GM04504 (cell line): Measurements from ENCODE around the gene ANKRD11.
A peak's percentile ranks its signal among the peaks of the same experiment; 100 is the strongest.
"Not testable (repeated sequence)": the region's sequence is repeated elsewhere in the genome, so short reads cannot be mapped to it uniquely, and the experiment has no call there.

Source experiments
- DNase-seq: peaks from one replicate; pipeline ENCODE4 v3.0.0-alpha.2; 2012; ENCODE audit warnings: low read depth

The ANKRD11 gene

DNA sequence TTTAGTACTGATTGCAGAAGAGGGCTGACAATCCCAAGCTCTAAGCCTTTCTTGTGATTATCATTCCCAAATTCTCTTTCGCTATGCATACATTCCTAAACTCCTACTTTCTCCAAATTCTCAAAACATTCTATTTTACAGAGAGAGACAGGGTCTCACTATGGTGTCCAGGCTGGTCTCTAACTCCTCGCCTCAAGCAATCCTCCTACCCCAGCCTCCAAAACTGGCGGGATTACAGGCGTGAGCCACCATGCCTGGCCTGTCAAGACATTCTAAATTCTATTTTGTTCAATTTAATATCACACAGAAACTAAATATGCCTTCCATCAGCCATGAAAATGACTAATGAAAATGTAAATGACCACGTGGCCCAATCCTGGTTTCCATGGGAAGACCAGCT is 39.8 kb downstream of the ANKRD11 start:
- DNase-seq = no peak

DNA sequence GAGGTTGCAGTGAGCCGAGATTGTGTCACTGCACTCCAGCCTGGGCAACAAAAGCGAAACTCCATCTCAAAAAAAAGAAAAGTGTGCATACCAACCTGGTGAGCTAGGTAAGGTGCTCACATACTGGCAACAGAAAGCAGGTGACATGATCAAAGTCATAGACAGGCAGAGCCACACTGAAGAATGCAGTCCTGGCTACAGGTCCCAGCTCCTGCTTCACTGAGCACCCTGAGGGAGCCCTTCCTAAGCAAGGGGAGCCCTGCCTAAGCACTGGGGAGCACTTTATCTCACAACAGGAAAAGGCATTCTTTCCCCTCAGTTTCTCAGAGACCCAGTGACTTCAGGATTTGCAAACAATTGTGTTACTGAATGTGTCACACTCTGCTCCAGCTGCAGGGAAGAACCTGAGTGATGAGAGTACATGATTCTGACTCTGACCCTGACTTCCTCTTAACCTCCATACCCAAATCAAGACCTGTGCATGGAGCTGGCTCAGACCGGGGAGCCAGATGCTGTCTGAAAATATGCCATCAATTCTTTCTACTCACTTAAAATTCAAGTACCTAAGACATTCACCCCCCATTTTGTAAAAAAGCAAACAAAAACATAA is 40.5 kb downstream of the ANKRD11 start:
- no peak for DNase-seq

DNA sequence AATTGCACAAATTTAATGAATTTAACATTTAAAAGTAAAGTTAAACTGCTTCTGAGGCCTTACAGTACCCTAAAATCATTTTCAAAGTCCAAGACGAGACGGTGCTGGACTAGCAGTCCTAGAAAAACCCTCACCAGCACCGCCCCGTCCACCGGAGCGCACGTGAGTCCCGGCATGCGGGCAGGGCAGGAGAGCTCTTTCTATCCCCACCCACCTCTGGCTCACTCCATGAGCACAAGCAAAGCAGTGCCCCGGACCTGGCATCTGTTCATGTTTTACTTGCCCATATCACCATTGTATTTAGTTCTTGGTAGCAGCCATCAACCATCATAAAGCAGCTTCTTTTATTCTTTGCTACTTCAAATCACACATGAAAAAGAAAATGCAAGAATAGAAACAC is 41.7 kb downstream of the ANKRD11 start:
- DNase-seq = no peak

DNA sequence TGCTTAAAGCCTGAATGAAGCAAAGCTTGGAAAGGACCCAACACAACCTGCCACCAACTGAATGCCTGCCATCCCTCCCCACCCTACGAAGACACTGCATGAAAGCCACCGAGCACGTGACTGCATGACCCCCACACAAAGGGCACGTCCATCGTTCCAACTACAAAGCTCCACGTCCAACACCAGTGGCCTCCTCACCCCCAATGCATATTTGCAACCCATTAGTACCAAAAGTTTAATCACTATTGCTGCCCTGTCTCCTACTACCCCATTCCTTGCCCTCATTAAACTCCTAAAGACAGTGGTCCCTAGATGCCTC is 43.4 kb downstream of the ANKRD11 start:
- DNase-seq = no peak

DNA sequence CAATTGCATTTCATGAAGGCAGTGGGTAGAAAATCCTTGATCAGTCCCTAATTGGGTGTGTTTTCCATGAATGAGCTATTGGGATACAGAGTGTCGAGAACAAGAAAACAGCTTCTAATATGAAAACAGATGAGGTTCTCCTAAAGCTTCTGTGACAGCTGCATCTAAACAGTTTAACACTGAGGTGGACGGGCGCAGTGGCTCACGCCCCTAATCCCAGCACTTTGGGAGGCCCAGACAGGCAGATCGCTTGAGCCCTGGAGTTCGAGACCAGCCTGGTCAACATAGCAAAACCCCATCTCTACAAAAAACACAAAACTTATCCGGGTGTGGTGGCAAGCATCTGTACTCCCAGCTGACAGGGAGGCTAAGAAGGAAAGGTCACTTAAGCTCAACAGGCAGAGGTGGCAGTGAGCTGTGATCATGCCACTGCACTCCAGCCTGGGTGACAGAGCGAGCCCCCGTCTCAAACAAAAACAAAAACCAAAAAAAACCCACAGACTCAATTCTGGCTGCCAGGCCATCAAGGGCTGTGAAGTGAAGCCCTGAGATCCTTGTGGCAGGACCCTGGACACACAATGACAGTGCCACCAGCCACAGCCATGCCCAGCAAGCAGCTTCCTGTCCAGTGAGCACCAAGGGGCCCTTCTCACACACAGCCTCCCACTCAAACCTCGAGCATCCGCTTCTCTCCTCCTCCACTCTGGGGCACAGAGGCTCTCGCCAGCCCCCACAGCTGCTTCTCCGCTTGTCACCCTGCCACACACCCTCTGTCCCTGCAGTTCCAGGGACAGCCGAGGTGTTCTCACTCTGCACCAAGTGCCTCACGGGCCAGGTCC is 44.0 kb downstream of the ANKRD11 start:
- DNase-seq = no peak

DNA sequence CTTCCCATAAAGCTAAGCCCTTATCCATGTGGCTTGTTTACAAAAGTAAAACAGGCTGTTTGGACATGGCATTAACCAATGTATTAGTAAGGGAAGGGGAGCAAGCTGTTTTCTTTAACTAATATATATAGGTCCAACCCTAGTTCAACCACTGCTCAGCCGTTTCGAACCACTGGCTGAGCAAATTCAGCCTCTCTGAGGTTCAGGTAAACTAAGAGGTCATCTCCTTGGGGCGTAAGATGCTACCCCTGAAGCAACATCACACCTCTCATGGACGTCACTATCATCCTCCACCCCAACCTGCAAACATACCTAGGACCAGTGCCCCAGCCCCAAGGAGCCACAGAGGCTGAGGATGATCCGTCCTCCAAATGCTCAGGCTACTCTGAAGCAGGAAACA is 45.2 kb downstream of the ANKRD11 start:
- no peak for DNase-seq

DNA sequence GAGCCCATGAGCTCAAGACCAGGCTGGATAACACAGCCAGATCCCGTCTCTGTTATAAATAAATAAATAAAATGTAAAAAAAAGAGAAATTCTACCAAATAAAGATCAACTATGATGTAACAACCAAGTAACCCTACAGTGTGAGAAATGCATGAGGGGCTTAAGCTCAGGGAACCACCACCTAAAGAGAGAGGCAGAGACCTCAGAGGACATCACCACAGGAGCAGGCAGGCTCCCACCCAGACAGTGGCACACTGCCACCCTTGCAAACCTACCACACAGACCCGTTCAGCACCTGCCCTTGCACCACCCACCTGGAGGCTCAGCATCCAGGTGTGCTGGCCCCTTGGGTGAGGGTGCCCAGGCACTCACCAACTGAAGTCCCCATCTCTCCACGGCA is 45.6 kb downstream of the ANKRD11 start:
- no peak for DNase-seq

DNA sequence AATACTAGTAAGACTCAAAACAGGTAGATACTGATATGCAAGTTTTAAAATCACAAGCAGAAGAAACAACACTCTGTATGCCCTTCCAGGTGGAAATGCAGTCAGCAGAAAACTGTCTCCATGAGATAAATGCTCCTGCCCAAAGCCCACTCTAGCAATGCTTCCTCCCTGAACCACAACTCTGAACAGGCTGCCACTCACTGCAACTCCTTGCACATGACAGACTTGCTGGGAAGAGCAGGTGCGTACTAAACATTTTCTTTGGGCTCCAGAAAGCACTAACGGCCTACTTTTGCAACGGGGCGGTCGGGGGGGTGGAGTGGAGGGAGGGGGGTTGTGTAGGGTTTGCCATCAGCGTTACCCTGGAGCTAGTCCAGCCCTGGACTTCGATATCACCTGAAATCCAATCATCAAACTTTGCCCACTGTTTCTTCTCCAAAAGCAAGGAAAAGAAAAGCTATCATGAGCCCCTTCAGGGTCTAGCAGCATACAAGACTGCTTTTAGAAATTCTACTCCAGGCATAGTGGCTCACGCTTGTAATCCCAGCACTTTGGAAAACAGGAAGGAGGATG is 46.1 kb downstream of the ANKRD11 start:
- DNase-seq = no peak

DNA sequence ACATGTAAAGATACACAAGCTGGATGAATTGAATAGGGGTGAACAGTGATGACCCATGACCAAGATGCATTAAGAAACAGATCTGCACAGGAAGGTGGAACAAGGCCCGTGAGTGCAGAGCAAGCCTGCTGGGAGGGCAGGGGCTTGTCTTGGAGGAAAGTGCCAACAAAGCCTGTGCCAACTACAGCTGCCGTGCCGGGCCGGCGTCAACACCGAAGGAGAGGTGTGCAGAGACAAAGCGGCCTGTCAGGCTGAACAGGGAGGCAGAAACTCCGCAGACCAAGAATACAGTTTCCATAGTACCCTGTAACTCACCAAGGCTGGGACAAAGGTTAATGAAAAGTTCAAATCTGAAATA is 46.7 kb downstream of the ANKRD11 start:
- DNase-seq = no peak

DNA sequence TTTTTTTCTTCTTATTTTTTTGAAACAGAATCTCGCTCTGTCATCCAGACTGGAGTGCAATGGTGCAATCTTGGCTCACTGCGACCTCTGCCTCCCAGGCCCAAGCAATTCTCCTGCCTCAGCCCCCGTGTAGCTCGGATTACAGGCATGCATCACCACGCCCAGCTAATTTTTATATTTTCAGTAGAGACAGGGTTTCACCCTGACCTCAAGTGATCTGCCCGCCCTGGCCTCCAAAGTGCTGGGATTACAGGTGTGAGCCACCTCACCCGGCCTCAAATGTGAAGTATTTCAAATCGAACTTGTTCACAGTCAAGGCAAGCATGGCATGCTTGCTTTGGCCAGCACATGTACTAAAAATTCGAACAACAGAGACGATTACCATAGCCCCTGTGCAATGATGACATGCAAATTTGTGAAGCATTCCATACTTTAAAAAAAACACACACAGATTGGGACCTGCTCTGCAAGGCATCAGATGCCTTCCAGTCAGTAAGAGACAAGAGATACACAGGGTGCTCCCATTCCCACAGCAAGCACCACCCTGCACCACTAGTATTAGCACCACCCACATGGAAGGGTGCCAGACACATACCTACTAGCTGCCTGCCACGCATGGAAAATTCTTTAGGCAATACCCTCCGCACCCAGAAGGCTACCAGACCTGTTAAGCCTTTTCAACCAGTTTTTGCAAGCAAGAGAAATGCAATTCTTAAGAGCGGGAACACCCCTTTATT is 47.2 kb downstream of the ANKRD11 start:
- DNase-seq = no peak

DNA sequence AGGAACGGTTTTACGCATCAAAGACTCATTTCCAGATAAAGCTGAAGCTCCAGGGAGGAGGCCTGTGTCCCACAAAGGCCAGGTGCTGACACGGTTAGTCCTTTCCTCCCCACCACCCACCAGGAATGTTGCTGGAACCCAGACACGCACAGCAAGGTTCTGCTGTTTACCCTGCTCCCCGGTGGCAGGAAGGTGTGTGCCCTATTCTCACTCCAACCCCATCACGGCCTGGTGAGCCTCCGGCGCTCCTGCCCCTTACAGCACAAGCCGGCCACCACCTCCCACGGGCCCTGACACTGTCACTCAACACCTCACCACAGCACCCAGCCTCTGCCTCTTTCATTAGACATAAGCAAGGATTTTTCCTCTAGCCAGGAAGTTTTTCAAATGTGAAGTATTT is 47.8 kb downstream of the ANKRD11 start:
- no peak for DNase-seq

DNA sequence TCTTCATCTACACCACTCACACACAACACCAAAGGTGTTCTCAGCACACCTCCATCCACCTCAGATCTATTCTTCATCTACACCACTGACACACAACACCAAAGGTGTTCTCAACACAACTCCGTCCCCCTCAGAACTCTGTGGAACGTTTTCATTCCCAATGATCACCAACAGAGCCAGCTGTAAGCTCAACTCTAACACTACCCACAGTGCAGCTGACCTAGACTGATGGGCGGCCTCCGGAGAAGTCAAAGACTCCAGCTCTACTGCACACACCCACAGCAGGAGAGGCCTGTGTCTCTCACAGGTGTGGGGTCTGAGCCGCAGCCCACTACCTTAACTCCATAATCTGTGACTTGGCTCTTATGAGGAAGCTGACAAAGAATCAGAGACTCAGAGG is 50.7 kb downstream of the ANKRD11 start:
- DNase-seq = no peak

DNA sequence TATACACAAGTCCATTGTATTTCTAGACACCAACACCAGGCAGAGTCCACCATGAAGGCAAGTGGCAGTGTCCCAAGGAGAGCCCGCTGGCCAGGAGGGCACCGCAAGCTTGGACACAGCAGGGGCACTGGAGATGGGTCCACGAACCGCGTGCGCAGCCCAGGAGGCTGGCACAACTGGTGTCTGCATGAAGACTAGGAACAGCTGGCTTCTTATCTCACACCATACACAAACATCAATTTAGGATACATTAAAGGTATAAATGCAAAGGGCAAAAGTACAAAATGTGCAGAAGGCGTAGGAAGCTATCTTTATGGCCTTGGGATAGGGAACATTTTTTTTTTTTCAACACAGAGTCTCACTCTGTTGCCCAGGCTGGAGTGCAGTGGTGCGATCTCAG is 52.4 kb downstream of the ANKRD11 start:
- no peak for DNase-seq

DNA sequence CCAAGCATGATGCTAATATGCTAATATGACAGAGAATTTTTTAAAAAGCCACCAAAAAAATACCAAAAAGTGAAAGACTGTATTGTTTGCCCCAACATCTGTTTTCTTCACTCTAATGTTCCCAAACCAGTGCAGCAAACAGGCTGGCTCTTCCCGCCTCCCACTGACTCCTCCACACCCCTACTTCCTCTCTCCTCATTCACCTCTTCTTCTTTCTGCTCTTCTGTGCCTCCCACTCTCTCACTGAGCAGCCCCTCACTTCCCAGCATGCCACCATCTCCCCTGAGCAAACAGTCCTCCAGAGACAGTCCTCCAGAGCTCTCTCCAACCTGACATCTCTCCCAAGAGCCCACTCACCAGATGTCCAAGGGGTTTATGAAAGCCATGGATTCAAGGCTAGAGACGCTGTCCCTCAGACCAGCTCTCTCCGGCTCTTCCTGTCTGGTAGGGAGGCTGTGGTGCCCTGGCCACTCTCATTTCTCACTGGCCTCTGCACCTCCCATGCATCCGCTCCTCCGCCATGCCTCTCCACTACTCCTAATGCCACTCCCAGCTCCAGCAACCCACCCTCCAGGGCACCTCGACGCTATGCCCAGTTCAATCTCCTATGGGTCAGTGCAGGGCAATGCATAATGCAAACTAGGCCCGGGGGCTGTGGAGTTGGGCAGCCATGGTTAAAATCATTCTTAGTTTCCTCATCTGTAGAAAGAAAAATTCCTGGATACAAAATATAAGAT is 52.9 kb downstream of the ANKRD11 start:
- DNase-seq = no peak

DNA sequence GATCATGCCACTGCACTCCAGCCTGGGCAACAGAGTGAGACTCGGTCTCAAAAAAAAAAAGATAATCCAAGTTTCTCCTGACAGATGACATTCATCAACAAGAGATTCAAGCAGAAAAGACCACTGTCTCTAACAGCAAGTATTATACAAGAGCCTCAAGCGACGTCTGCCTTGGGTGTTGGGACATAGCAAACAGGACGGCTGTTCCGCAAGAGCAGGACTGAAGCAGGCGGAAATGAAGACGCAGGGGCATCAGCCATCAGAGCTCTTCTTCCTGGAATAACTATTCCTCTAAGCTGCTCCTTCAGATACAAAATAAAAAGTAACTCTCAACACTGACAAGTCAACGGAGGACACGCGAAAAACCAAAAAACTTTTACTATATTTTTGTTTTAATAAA is 54.0 kb downstream of the ANKRD11 start:
- no peak for DNase-seq

DNA sequence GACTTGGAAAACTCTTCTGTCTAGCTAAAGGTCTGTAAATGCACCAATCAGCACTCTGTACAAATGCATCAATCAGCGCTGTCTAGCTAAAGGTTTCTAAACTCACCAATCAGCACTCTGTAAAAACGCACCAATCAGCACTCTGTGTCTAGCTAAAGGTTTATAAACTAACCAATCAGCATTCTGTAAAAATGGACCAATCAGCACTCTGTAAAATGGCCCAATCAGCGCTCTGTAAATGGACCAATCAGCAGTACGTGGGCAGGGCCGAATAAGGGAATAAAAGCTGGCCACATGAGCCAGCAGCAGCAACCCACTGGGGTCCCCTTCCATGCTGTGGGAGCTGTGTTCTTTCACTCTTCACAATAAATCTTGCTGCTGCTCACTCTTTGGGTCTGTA is 55.3 kb downstream of the ANKRD11 start:
- DNase-seq = not testable (repeated sequence)

DNA sequence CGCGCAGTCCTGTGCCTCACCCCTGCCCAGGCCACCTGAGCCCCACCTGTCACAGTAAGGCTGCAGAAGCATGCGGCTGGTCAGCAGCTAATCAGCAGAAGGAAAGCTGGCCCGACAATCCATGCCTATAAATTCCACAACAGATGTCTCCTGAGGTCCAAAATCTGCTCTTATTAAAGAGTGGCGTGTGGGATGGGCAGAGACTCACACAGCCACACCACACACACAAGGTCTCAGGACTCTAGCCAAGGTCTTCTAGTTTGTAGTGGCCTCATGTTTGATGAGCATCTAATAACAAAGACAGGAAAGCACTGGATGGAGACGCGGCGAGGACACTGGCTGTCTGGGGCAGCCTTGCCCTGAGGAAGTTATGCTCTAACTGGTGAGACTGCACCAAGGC is 55.9 kb downstream of the ANKRD11 start:
- DNase-seq = no peak

DNA sequence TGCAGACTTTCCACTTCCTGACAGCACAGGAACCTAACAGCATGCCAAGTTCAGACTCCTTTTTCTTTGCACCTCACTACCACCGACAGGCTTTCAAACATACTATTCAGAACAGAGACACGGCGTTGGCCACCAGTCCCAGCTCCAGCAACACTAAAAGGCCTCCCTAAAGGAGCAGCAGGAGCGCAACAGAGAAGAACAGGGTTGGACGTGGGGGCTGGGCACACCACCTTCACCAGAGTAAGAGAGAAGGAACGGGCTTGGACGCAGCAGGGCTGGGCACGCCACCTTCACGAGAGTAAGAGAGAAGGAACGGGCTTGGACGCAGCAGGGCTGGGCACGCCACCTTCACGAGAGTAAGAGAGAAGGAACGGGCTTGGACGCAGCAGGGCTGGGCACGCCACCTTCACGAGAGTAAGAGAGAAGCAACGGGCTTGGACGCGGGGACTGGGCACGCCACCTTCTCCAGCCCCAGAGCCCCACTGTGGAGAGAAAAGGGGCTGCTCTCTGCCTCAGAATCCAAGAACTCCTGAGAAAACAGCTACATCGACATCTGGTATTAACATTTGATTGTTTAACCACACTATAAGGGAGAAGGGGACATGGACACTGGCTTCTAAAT is 56.9 kb downstream of the ANKRD11 start:
- DNase-seq = not testable (repeated sequence)

DNA sequence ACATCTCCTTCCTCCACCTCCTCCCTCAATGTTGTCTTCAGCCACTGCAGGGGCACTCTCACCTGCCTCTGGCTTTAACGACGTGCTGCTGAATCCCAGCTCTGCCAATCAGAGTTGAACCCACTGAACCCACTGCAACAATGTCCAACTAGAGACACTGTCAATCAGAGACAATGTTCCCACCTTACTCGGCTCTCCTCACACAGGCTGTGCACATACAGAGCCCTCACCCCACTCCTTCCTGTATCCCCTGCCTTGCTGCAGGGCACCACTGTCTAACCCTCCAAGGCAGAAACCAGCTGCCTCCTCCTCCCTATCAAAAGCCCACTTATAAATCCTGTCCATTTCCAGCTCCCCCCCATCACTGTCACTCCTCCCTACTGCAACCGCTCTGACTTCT is 58.7 kb downstream of the ANKRD11 start:
- DNase-seq = no peak

DNA sequence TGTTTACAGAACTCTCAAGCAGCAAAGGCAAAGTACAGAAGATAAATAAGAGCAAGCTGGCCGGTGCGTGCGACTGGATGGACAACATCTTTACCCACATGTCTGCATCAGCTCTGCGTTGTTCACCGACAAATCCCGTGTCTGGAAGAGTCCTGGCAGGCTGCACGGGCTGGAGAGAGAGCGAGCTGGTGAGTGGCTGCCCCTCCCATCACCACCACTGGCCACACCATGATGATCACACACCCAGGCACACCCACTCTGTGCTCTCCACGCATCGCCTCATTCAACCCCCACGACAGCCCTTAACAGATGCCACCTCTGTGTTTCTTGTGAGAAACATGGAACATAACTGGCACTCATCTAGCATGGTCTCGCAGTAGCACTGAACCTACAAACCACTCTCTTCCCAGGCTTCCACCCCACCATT is 59.2 kb downstream of the ANKRD11 start:
- peak; percentile 85 for DNase-seq

DNA sequence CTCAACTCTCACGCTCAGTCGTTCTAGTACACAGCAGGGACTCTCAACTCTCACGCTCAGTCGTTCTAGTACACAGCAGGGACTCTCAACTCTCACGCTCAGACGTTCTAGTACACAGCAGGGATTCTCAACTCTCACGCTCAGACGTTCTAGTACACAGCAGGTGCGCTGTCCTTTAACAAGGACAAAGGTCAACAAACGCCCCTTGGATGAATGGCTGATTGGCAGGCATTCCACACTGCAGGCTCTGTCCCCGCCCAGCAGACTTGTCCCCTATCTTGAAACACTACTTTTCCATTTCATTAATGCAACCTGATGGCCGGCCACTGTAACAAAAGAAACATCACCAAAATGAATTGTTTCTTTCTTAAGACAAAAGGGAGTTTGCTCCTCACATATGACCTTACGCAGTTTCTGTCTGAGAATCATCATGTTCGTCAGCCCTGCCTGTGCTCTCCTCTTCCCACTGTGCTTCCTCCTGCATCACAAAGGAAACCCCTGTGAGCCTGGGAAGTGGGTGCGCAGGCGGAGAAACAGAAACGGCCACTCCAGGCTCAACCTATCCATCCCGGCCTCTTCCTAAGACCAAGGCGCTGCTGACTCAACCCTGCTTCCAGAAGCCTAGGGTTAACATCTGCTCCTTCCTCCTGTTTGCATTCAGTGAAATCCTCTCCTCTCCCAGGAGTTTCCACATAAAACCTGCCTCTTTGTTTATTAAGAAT is 59.8 kb downstream of the ANKRD11 start:
- DNase-seq = no peak
